ENCODE results near the gene CNKSR1. TPM values are rescaled to one million over a fixed set of nuclear protein-coding genes. Genes with fewer than 3 reads are reported as not detected.

CNKSR1 gene
- total RNA-seq, 6 experiments from 2014 or later: 0.72 to 1.4 (median 1.1) TPM

- Histone ChIP-seq H3K36me3 (no peaks in the 10 kb centered on the region), H3K27ac (no peak overlapping the region), H3K4me1 (no peaks in the 10 kb centered on the region), H3K4me3 (no peak overlapping the region), H3K9me3 (no peaks in the 10 kb centered on the region), H3K27me3 (no peaks in the 10 kb centered on the region)
- ATAC-seq (no peak), DNase-seq (no peak)
- 36% methylated on average over 2 of the region's 11 CpGs for WGBS (ENCODE audit: insufficient coverage, low coverage, low lambda C conversion rate, missing lambda C conversion rate)
- intact Hi-C loops (cut with DNase I): no loop called here
- no peak for TF ChIP-seq POLR2A (IDR thresholded peaks at IDR 0.05)
- no peak for TF ChIP-seq CTCF (IDR thresholded peaks at IDR 0.05)
These were observed 20.5 kb downstream of the CNKSR1 start for GRCh38 chr1:26197813-26198212.

GRCh38 chr1:26200413-26200812 lies 23.1 kb downstream of the CNKSR1 start:
- no peaks in the 10 kb centered on the region for H3K4me1 ChIP-seq
- H3K27ac ChIP-seq: no peak overlapping the region
- H3K27me3 ChIP-seq: no peaks in the 10 kb centered on the region
- H3K36me3 ChIP-seq: no peaks in the 10 kb centered on the region
- TF ChIP-seq POLR2A (IDR thresholded peaks at IDR 0.05): no peak
- TF ChIP-seq CTCF (IDR thresholded peaks at IDR 0.05): no peak
- ATAC-seq (no peak), DNase-seq (no peak)
- 88% methylated on average over 4 of the region's 5 CpGs for WGBS (ENCODE audit: insufficient coverage, low coverage, low lambda C conversion rate, missing lambda C conversion rate)
- intact Hi-C loops (cut with DNase I): no loop called here
- no peaks in the 10 kb centered on the region for H3K9me3 ChIP-seq
- no peak overlapping the region for H3K4me3 ChIP-seq

GRCh38 chr1:26203642-26204318 lies 26.5 kb downstream of the CNKSR1 start:
- ATAC-seq: no peak
- no peak overlapping the region for H3K4me3 ChIP-seq
- H3K36me3 ChIP-seq: no peaks in the 10 kb centered on the region
- no peak for DNase-seq
- no peaks in the 10 kb centered on the region for H3K9me3 ChIP-seq
- no peak for TF ChIP-seq CTCF (IDR thresholded peaks at IDR 0.05)
- TF ChIP-seq POLR2A (IDR thresholded peaks at IDR 0.05): no peak
- no peaks in the 10 kb centered on the region for H3K4me1 ChIP-seq
- no peak overlapping the region for H3K27ac ChIP-seq
- intact Hi-C loops (cut with DNase I): no loop called here
- WGBS (ENCODE audit: insufficient coverage, low coverage, low lambda C conversion rate, missing lambda C conversion rate): 76% methylated on average over 2 of the region's 9 CpGs
- no peaks in the 10 kb centered on the region for H3K27me3 ChIP-seq

- 40% methylated on average over 1 of the region's 5 CpGs for WGBS (ENCODE audit: insufficient coverage, low coverage, low lambda C conversion rate, missing lambda C conversion rate)
- H3K4me3 ChIP-seq: no peak overlapping the region
- intact Hi-C loops (cut with DNase I): no loop called here
- H3K27me3 ChIP-seq: no peaks in the 10 kb centered on the region
- no peaks in the 10 kb centered on the region for H3K4me1 ChIP-seq
- ATAC-seq (no peak), DNase-seq (no peak)
- no peak overlapping the region for H3K27ac ChIP-seq
- H3K36me3 ChIP-seq: no peaks in the 10 kb centered on the region
- no peaks in the 10 kb centered on the region for H3K9me3 ChIP-seq
- TF ChIP-seq POLR2A (IDR thresholded peaks at IDR 0.05) (no peak), CTCF (IDR thresholded peaks at IDR 0.05) (no peak)
These were observed 33.0 kb downstream of the CNKSR1 start for GRCh38 chr1:26210147-26210870.
